ENCODE measurements around the gene SLC4A7.

GRCh38 chr3:27509376-27509775 is 25.2 kb upstream of the SLC4A7 start:
- TF ChIP-seq ETS1 (conservative IDR thresholded peaks at IDR 0.05; ENCODE audit: control insufficient read depth, low read depth, low read length) (no peak), CTCF (IDR thresholded peaks at IDR 0.05 in 2 of 3, conservative IDR thresholded peaks at IDR 0.05 in 1 of 3; ENCODE audit: insufficient read depth in 2 of 3, low read depth in 1 of 3, low read length in 3 of 3) (no peak), ZNF133 (CRISPR knock-in tag; IDR thresholded peaks at IDR 0.05) (no peak), PML (IDR thresholded peaks at IDR 0.05; ENCODE audit: low read length) (no peak), GTF2F1 (IDR thresholded peaks at IDR 0.05; ENCODE audit: low read depth, low read length) (no peak), CEBPB (tag; IDR thresholded peaks at IDR 0.05) (no peak), ZNF311 (CRISPR knock-in tag; IDR thresholded peaks at IDR 0.05) (no peak), ETV6 (IDR thresholded peaks at IDR 0.05; ENCODE audit: borderline replicate concordance in 1 of 2, low read depth in 2 of 2, low read length in 1 of 2) (no peak), ETV6 (CRISPR knock-in tag; IDR thresholded peaks at IDR 0.05; ENCODE audit: borderline replicate concordance) (no peak)
